ENCODE measurements around the gene WNT6.

GRCh38 chr2:218861645-218862318, 2.2 kb downstream of the WNT6 start:
- TF ChIP-seq POLR2AphosphoS5 (IDR thresholded peaks at IDR 0.05; ENCODE audit: low read depth, low read length) (no peak), SPI1 (IDR thresholded peaks at IDR 0.05; ENCODE audit: low read depth, low read length) (no peak), POU2F2 (IDR thresholded peaks at IDR 0.05; ENCODE audit: low read depth, low read length) (no peak)
